ENCODE results near the gene GRB10. TPM values are rescaled to one million over a fixed set of nuclear protein-coding genes. Genes with fewer than 3 reads are reported as not detected.

GRB10 gene
- total and polyA plus RNA-seq, 2 of the 8 experiments (the other 6 are each of a cell fraction or from before 2014, with no cell fraction given), result 35.7 to 97.0 TPM

DNA sequence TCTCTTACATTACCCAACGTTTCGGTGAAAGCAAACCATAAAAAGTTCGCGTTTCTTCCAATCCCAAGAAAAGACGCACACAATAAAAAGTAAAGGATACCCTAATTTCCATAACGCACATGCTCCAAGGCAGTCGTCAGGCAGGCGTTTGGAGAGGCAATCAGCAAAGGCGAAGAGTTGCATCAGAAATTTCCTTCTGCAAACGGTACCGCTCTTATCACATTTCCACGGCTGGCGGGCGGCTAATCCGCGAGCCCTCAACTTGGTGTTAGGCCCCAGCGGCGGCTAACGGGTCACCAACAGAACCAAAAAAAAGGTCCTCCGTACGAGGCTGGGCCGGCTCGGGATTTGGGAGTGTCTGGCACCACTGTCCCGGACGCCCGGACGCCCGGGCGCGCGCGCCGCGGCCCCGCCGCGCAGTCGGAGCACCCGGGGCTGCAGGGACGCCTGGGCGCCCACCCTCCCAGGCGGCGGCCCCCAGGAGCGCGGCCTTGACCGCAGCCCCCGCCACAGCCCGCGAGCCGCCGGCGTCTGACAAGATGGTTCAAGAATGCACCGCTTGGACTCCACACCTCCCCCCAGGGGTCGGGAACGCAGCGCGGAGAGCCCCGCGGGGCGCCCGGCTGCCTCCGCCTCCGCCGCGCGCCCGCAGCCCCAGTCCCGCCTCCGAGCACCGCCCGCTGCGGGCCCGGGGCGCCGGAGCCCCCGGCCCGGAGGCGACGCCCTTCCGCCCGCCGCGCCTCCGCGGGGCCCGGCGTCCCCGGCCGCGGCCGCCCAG lies 9.8 kb upstream of the GRB10 start:
- no peak for FAIRE-seq
- Histone ChIP-seq H3K36me3 (ENCODE audit: control insufficient read depth in 2 of 4, insufficient read depth in 4 of 4, low read length in 3 of 4) (0 out of 8 replicates have a peak, but pooled peaks cover 0 to 3% (median 0%) of the 10 kb centered on the region in 4 experiments), H3K23me2 (ENCODE audit: low read depth, low read length) (peaks cover 6% of the 10 kb centered on the region), H4K20me1 (replicated peaks in 1 of 2; ENCODE audit: control insufficient read depth in 1 of 2, insufficient read depth in 2 of 2, low read length in 2 of 2) (peaks cover 3 to 4% of the 10 kb centered on the region in 2 experiments), H3K4me3 (ENCODE audit: extremely low read depth in 1 of 4, insufficient read depth in 2 of 4, low read depth in 3 of 4, low read length in 4 of 4) (peak overlapping the region; percentile 63 to 94 (median 70)), H2AK5ac (ENCODE audit: low read depth, low read length) (no peak overlapping the region), H4K91ac (replicated peaks; ENCODE audit: insufficient read length, low read length) (no peak overlapping the region), H3K56ac (replicated peaks; ENCODE audit: insufficient read length, low read depth, low read length) (peak overlapping the region; percentile 48), H2BK12ac (ENCODE audit: low read depth, low read length) (peak overlapping the region; percentile 85; the same call in 1 of the 2 replicates), H3K18ac (ENCODE audit: extremely low read depth, low read length) (peak overlapping the region; percentile 55), H3K14ac (ENCODE audit: insufficient read length) (no peak overlapping the region), H4K8ac (ENCODE audit: extremely low read depth, insufficient read depth, low read length) (peak overlapping the region; percentile 94), H3K79me1 (ENCODE audit: low read depth, low read length) (peaks cover 13% of the 10 kb centered on the region), H3K4me2 (ENCODE audit: insufficient read depth in 1 of 2, low read depth in 2 of 2, low read length in 2 of 2) (peak overlapping the region; percentile 91), H3K9me3 (ENCODE audit: insufficient read depth in 2 of 2, low read depth in 1 of 2, low read length in 1 of 2) (peaks cover 3 to 9% of the 10 kb centered on the region in 2 experiments), H3K23ac (ENCODE audit: insufficient read length) (no peak overlapping the region), H2BK5ac (ENCODE audit: low read depth, low read length) (no peak overlapping the region), H3K9ac (replicated peaks in 1 of 4; ENCODE audit: extremely low read depth in 1 of 4, low read depth in 3 of 4, low read length in 3 of 4) (peak overlapping the region; percentile 54 to 85 (median 75)), H3K27me3 (replicated peaks in 1 of 4; ENCODE audit: control insufficient read depth in 3 of 4, extremely low read depth in 1 of 4, insufficient read depth in 3 of 4, low read length in 3 of 4) (peaks cover 3 to 20% (median 19%) of the 10 kb centered on the region in 4 experiments), H3K27ac (ENCODE audit: low read depth, low read length) (no peak overlapping the region), H2AFZ (ENCODE audit: low read length) (peak overlapping the region; percentile 57; the same call in 1 of the 2 replicates), H3K79me2 (ENCODE audit: control insufficient read depth in 1 of 2, insufficient read depth in 2 of 2, low read length in 2 of 2) (peaks cover 22 to 50% of the 10 kb centered on the region in 2 experiments), H2BK15ac (ENCODE audit: low read length) (no peak overlapping the region), H2BK120ac (replicated peaks; ENCODE audit: low read depth, low read length) (no peak overlapping the region), H3K4me1 (replicated peaks in 1 of 4; ENCODE audit: control insufficient read depth in 3 of 4, insufficient read depth in 4 of 4, low read length in 3 of 4) (peaks cover 4 to 18% (median 12%) of the 10 kb centered on the region in 4 experiments; a peak in 6 of 7 replicates), H3K4ac (replicated peaks; ENCODE audit: insufficient read length, low read depth, low read length) (peak overlapping the region; percentile 40), H4K5ac (ENCODE audit: insufficient read length, low read depth, low read length) (no peak overlapping the region), H2BK20ac (ENCODE audit: low read length) (no peak overlapping the region)
- ChIA-PET CTCF (ENCODE audit: partially characterized antibody) (no interaction called here), POLR2A (ENCODE audit: partially characterized antibody) (interaction anchor here (0.9 to 2.9 kb wide), 10 partner anchors 10 to 535 kb away, joined by 3 to 20 read pairs (median 4); partner anchors contain the start of gene GRB10)
- WGBS, 2 experiments (ENCODE audit: extremely low coverage in 1 of 2, insufficient coverage in 1 of 2, insufficient read length in 1 of 2, insufficient replicate concordance in 2 of 2, low coverage in 1 of 2, low lambda C conversion rate in 2 of 2, missing lambda C conversion rate in 1 of 2), result 1% methylated on average over 36 of the region's 91 CpGs; no CpG with 5 or more reads in 1 of the 2 experiments
- DNase-seq (ENCODE audit: low read depth in 1 of 2, low spot score in 2 of 2), result no peak
- TF ChIP-seq KDM1A (IDR thresholded peaks at IDR 0.05; ENCODE audit: borderline replicate concordance, low read length) (no peak; the same call in 1 of the 2 replicates), CBX8 (IDR thresholded peaks at IDR 0.05; ENCODE audit: borderline replicate concordance, low read depth, low read length) (no peak), CTBP2 (IDR thresholded peaks at IDR 0.05; ENCODE audit: borderline replicate concordance, insufficient read depth, insufficient read length, low read length) (no peak), JUND (IDR thresholded peaks at IDR 0.05; ENCODE audit: low read length) (no peak), JUN (IDR thresholded peaks at IDR 0.05; ENCODE audit: low read depth, low read length) (no peak), SAP30 (IDR thresholded peaks at IDR 0.05; ENCODE audit: insufficient read depth, insufficient replicate concordance, low read length) (no peak), RBBP5 (IDR thresholded peaks at IDR 0.05; ENCODE audit: borderline replicate concordance, low read depth, low read length) (peak; percentile 79; the same call in 1 of the 2 replicates), CHD2 (IDR thresholded peaks at IDR 0.05; ENCODE audit: low read length) (no peak), EGR1 (IDR thresholded peaks at IDR 0.05; ENCODE audit: borderline replicate concordance, low read depth, low read length) (no peak), NRF1 (IDR thresholded peaks at IDR 0.05; ENCODE audit: low read depth, low read length) (no peak)
- TF ChIP-seq, protein P1, sequence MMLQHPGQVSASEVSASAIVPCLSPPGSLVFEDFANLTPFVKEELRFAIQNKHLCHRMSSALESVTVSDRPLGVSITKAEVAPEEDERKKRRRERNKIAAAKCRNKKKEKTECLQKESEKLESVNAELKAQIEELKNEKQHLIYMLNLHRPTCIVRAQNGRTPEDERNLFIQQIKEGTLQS (IDR thresholded peaks at IDR 0.05; ENCODE audit: insufficient read depth, low read depth, low read length), result no peak

Measured in H1 (cell line).